Smooth muscle cell (in vitro differentiated cells): Measurements from ENCODE around the gene PCDHGA11. TPM values are rescaled to one million over a fixed set of nuclear protein-coding genes. Genes with fewer than 3 reads are reported as not detected.

Experiments used
- DNase-seq: peaks from one replicate; lab custom pipeline; 2025; ENCODE audit not compliant: unreplicated experiment; lab: John Stamatoyannopoulos, UW
- H2AFZ ChIP-seq: fragments of 200-600 bp; sonication (generic); 2 replicates; pipeline ENCODE4 v1.6.0; 2016; ENCODE audit warnings: antibody characterized with exemption, low read depth, mild to moderate bottlenecking
- H3F3A ChIP-seq: fragments of 200-600 bp; sonication (generic); 2 replicates; pipeline ENCODE4 v1.6.0; 2017; ENCODE audit warnings: antibody characterized with exemption, low read depth
- H3K27ac ChIP-seq: fragments of 200-600 bp; sonication (generic); 2 replicates; pipeline ENCODE4 v1.5.1; 2016; ENCODE audit warnings: low read depth, mild to moderate bottlenecking
- H3K27me3 ChIP-seq: fragments of 200-600 bp; sonication (generic); 2 replicates; pipeline ENCODE4 v1.6.1; 2016; ENCODE audit warnings: low read depth, mild to moderate bottlenecking
- H3K36me3 ChIP-seq: fragments of 200-600 bp; sonication (generic); 2 replicates; pipeline ENCODE4 v1.5.1; 2016; ENCODE audit warnings: low read depth
- H3K4me1 ChIP-seq: fragments of 200-600 bp; sonication (generic); 2 replicates; pipeline ENCODE4 v1.5.1; 2016; ENCODE audit warnings: low read depth
- H3K4me2 ChIP-seq: fragments of 200-600 bp; sonication (generic); 2 replicates; pipeline ENCODE4 v1.6.0; 2016; ENCODE audit warnings: mild to moderate bottlenecking
- H3K4me3 ChIP-seq: fragments of 200-600 bp; sonication (generic); 2 replicates; pipeline ENCODE4 v1.5.1; 2016; ENCODE audit warnings: mild to moderate bottlenecking
- H3K79me2 ChIP-seq: fragments of 200-600 bp; sonication (generic); 2 replicates; pipeline ENCODE4 v1.6.0; 2016; ENCODE audit warnings: low read depth, mild to moderate bottlenecking
- H3K9ac ChIP-seq: fragments of 200-600 bp; sonication (generic); 2 replicates; pipeline ENCODE4 v1.6.0; 2016; ENCODE audit warnings: low read depth
- H3K9me3 ChIP-seq: fragments of 200-600 bp; sonication (generic); replicated peaks from 2 replicates; pipeline ENCODE4 v1.5.1; 2016; ENCODE audit warnings: low read depth
- H4K20me1 ChIP-seq: fragments of 200-600 bp; sonication (generic); 2 replicates; pipeline ENCODE4 v1.6.0; 2016; ENCODE audit warnings: low read depth
- WGBS: methylation state at CpG from one replicate; pipeline ENCODE4 v1.1.7; 2016; ENCODE audit warnings: low lambda C conversion rate; 5-methylcytosine and 5-hydroxymethylcytosine counted together
- polyA plus RNA-seq: library from polyadenylated mRNA; unstranded; fragments of >200 nt; fragmentation: Nextera tagmentation; extraction: Ambion mirVana; gene quantifications from 2 replicates; pipeline ENCODE4 v1.2.1, GENCODE V29; 2016
- total RNA-seq: library from RNA; depleted of rRNA; stranded (reverse); fragments of >200 nt; gene quantifications from 2 replicates; pipeline ENCODE4 v1.2.3, GENCODE V29; 2014
- TF ChIP-seq, protein P1 (sequence below): fragments of 200-600 bp; sonication (generic); IDR thresholded peaks from 2 replicates; pipeline ENCODE4 v1.5.1; 2017; ENCODE audit warnings: borderline replicate concordance, mild to moderate bottlenecking, antibody characterized with exemption; ENCODE audit not compliant: insufficient read depth, poor library complexity, severe bottlenecking

Gene PCDHGA11
- total and polyA plus RNA-seq, 2 experiments from 2014 or later, result 8.0 to 8.7 TPM

DNA sequence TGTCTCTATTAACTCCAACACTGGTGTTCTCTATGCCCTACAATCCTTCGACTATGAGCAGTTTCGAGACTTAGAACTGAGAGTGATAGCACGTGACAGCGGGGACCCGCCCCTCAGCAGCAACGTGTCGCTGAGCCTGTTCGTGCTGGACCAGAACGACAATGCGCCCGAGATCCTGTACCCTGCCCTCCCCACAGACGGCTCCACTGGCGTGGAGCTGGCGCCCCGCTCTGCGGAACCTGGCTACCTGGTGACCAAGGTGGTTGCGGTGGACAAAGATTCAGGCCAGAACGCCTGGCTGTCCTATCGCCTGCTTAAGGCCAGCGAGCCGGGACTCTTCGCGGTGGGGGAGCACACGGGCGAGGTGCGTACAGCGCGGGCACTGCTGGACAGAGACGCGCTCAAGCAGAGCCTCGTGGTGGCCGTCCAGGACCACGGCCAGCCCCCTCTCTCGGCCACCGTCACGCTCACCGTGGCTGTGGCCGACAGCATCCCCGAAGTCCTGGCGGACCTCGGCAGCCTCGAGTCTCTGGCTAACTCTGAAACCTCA lies 2.0 kb downstream of the PCDHGA11 start:
- 97% methylated on average over 31 of the region's 42 CpGs for WGBS
- no peak for DNase-seq
- H3K79me2 ChIP-seq, result peaks cover 67% of the 10 kb centered on the region
- TF ChIP-seq, protein P1, sequence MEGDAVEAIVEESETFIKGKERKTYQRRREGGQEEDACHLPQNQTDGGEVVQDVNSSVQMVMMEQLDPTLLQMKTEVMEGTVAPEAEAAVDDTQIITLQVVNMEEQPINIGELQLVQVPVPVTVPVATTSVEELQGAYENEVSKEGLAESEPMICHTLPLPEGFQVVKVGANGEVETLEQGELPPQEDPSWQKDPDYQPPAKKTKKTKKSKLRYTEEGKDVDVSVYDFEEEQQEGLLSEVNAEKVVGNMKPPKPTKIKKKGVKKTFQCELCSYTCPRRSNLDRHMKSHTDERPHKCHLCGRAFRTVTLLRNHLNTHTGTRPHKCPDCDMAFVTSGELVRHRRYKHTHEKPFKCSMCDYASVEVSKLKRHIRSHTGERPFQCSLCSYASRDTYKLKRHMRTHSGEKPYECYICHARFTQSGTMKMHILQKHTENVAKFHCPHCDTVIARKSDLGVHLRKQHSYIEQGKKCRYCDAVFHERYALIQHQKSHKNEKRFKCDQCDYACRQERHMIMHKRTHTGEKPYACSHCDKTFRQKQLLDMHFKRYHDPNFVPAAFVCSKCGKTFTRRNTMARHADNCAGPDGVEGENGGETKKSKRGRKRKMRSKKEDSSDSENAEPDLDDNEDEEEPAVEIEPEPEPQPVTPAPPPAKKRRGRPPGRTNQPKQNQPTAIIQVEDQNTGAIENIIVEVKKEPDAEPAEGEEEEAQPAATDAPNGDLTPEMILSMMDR, result no peak
- H4K20me1 ChIP-seq, result no peaks in the 10 kb centered on the region
- H3K27ac ChIP-seq, result no peak overlapping the region
- H3F3A ChIP-seq, result peaks cover 5% of the 10 kb centered on the region
- peaks cover 64% of the 10 kb centered on the region for H3K36me3 ChIP-seq
- no peak overlapping the region for H3K9ac ChIP-seq
- H2AFZ ChIP-seq, result no peak overlapping the region
- H3K4me3 ChIP-seq, result no peak overlapping the region
- H3K4me1 ChIP-seq, result no peaks in the 10 kb centered on the region
- H3K9me3 ChIP-seq, result peaks cover 63% of the 10 kb centered on the region
- H3K4me2 ChIP-seq, result no peak overlapping the region
- H3K27me3 ChIP-seq, result no peaks in the 10 kb centered on the region

DNA sequence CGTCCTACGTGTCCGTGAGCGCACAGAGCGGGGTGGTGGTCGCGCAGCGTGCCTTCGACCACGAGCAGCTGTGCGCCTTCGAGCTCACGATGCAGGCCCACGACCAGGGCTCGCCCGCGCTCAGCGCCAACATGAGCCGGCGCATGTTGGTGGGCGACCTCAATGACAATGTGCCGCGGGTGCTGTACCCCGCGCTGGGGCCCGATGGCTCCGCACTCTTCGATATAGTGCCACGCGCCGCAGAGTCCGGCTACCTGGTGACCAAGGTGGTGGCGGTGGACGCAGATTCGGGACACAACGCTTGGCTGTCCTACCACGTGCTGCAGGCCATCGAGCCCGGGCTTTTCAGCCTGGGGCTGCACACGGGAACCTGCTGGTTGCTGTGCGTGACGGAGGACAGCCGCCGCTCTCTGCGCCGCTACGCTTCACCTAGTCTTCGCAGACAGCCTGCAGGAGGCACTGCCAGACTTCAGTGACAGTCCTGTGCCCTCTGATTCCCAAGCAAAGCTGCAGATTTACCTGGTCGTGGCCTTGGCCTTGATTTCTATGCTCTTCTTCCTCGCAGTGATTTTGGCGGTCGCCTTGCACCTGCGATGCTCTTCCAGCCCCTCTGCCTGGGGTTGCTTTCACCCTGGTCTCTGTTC lies 7.1 kb downstream of the PCDHGA11 start:
- H2AFZ ChIP-seq, result no peak overlapping the region
- H3K79me2 ChIP-seq, result peaks cover 37% of the 10 kb centered on the region
- peaks cover 61% of the 10 kb centered on the region for H3K9me3 ChIP-seq

DNA sequence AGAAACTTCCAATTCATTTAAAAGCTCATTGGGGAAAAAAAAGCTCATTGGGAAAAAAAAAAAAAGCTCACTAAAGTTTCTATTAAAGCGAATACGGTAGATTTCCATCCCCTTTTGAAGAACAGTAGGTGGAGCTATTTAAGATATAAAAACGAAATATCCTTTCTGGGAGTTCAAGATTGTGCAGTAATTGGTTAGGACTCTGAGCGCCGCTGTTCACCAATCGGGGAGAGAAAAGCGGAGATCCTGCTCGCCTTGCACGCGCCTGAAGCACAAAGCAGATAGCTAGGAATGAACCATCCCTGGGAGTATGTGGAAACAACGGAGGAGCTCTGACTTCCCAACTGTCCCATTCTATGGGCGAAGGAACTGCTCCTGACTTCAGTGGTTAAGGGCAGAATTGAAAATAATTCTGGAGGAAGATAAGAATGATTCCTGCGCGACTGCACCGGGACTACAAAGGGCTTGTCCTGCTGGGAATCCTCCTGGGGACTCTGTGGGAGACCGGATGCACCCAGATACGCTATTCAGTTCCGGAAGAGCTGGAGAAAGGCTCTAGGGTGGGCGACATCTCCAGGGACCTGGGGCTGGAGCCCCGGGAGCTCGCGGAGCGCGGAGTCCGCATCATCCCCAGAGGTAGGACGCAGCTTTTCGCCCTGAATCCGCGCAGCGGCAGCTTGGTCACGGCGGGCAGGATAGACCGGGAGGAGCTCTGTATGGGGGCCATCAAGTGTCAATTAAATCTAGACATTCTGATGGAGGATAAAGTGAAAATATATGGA lies 9.7 kb downstream of the PCDHGA11 start, which contains the start of gene PCDHGA12:
Gene PCDHGA12 (plus strand): TSS at position 176 of the 782 bp plus-strand sequence. CDS start 253 bp downstream, at position 429.
- WGBS, result 96% methylated on average over 33 of the region's 33 CpGs
- Histone ChIP-seq H3K79me2 (peaks cover 22% of the 10 kb centered on the region), H3K9ac (no peak within 1 kb of the TSS), H3K4me1 (no peaks in the 10 kb centered on the region), H3K4me3 (peak within 1 kb of the TSS; percentile 8), H2AFZ (no peak within 1 kb of the TSS), H3K36me3 (peaks cover 40% of the 10 kb centered on the region), H3K27me3 (no peaks in the 10 kb centered on the region), H3K4me2 (no peak within 1 kb of the TSS), H3F3A (no peaks in the 10 kb centered on the region), H3K9me3 (peaks cover 42% of the 10 kb centered on the region), H3K27ac (no peak within 1 kb of the TSS), H4K20me1 (no peaks in the 10 kb centered on the region)
- DNase-seq, result no peak
- TF ChIP-seq, protein P1, result no peak

More for the DNA sequence above, 7.1 kb downstream of the PCDHGA11 start:
- no peaks in the 10 kb centered on the region for H3F3A ChIP-seq
- H4K20me1 ChIP-seq, result no peaks in the 10 kb centered on the region
- peaks cover 60% of the 10 kb centered on the region for H3K36me3 ChIP-seq
- no peaks in the 10 kb centered on the region for H3K27me3 ChIP-seq
- no peak overlapping the region for H3K27ac ChIP-seq
- H3K4me3 ChIP-seq, result no peak overlapping the region
- WGBS, result 98% methylated on average over 53 of the region's 53 CpGs
- no peak for DNase-seq
- TF ChIP-seq, protein P1, result no peak
- no peak overlapping the region for H3K9ac ChIP-seq
- no peaks in the 10 kb centered on the region for H3K4me1 ChIP-seq
- no peak overlapping the region for H3K4me2 ChIP-seq
